Stomach (tissue), 9 donors: ENCODE results near the gene KIF11. TPM values are rescaled to one million over a fixed set of nuclear protein-coding genes. Genes with fewer than 3 reads are reported as not detected.

Source experiments
- DNase-seq, 2 donors: peaks; one replicate each; pipeline versions ENCODE4 v3.0.0 to v3.0.0-alpha.2; 2013 to 2019
- H3K27ac ChIP-seq, 5 donors: fragments of 200-600 bp in 4 of 5; sonication (generic) in 4 of 5; one replicate each; pipeline ENCODE4 v1.5.1; 2013 to 2019; ENCODE audit warnings: mild to moderate bottlenecking in 1 of 5, moderate library complexity in 1 of 5
- H3K27me3 ChIP-seq, 3 donors: fragments of 200-600 bp; sonication (generic); one replicate each; pipeline ENCODE4 v1.5.1; 2017 to 2019; ENCODE audit warnings: mixed run types in 1 of 3
- H3K36me3 ChIP-seq, 4 donors: fragments of 200-600 bp; sonication (generic); 1 replicate in 3 of 4; 2 replicates in 1 of 4; pipeline ENCODE4 v1.5.1; 2016 to 2019
- H3K4me1 ChIP-seq, 4 donors: fragments of 200-600 bp; sonication (generic); one replicate each; pipeline ENCODE4 v1.5.1; 2016 to 2019
- H3K4me3 ChIP-seq, 4 donors: fragments of 200-600 bp; sonication (generic) in 3 of 4; one replicate each; pipeline ENCODE4 v1.5.1; 2016 to 2019; ENCODE audit warnings: mild to moderate bottlenecking in 1 of 4
- H3K9me3 ChIP-seq, 4 donors: fragments of 200-600 bp; sonication (generic); one replicate each; pipeline ENCODE4 v1.5.1; 2016 to 2019
- CTCF ChIP-seq, 7 experiments: fragments of 450-650 bp in 4 of 7; fragments of 200-600 bp in 3 of 7; sonication (generic) in 3 of 7; IDR thresholded peaks; one replicate each; pipeline ENCODE4 v1.5.1; 2016 to 2019; ENCODE audit warnings: antibody characterized with exemption in 7 of 7, control low read depth in 2 of 7, mild to moderate bottlenecking in 1 of 7
- EP300 ChIP-seq: sonication (generic); formaldehyde crosslinking; IDR thresholded peaks from one replicate; pipeline ENCODE4 v1.6.1; 2017; ENCODE audit warnings: antibody characterized with exemption
- POLR2A ChIP-seq, 4 donors: fragments of 450-650 bp; IDR thresholded peaks; one replicate each; pipeline ENCODE4 v1.6.1; 2016; ENCODE audit warnings: antibody characterized with exemption in 4 of 4, control low read depth in 2 of 4, mild to moderate bottlenecking in 1 of 4, moderate library complexity in 1 of 4
- POLR2AphosphoS5 ChIP-seq, 3 donors: sonication (generic); formaldehyde crosslinking; IDR thresholded peaks; one replicate each; pipeline ENCODE4 v1.6.1; 2016; ENCODE audit warnings: antibody characterized with exemption in 3 of 3
- WGBS, 5 donors: extraction: QIAGEN DNeasy Blood & Tissue Kit in 3 of 5; methylation state at CpG; one replicate each; pipeline versions ENCODE4 v1.1.5 to v1.1.7; 2013 to 2018; 5-methylcytosine and 5-hydroxymethylcytosine counted together
- intact Hi-C: fragments of 100-400 bp; cut with DNase I; formaldehyde crosslinking; loops from one replicate; pipeline ENCODE4 v1.15.1; 2023; ENCODE audit warnings: low total_unique reads
- polyA plus RNA-seq, 3 donors: library from polyadenylated mRNA; stranded (reverse); fragments of 200-250 nt; gene quantifications; one replicate each; pipeline ENCODE4 v1.2.3, GENCODE V29; 2013
- total RNA-seq, 5 donors: library from RNA; depleted of rRNA; stranded (reverse); fragments of >200 nt; gene quantifications; one replicate each; pipeline versions ENCODE4 v1.1.0 to v1.2.3, GENCODE V29; 2014 to 2016
- donor health status: healthy with polysubstance abuse.
- donor health status: Bipolar disorder and iron deficiency.
- donor health status: healthy.

The KIF11 gene
- total and polyA plus RNA-seq, 8 donors = 1.1 to 8.3 (median 2.5) TPM

- intact Hi-C loops = no loop called here
- WGBS, 5 donors = 25 to 42% (median 32%) methylated on average over 7 of the region's 7 CpGs
- no peaks in the 10 kb centered on the region for H3K9me3 ChIP-seq
- peaks cover 0 to 48% (median 25%) of the 10 kb centered on the region in 3 donors for H3K27me3 ChIP-seq
- peaks cover 6 to 41% (median 27%) of the 10 kb centered on the region in 4 donors for H3K4me1 ChIP-seq
- no peaks in the 10 kb centered on the region for H3K36me3 ChIP-seq
- no peak overlapping the region for H3K27ac ChIP-seq
- no peak overlapping the region for H3K4me3 ChIP-seq
- no peak for DNase-seq
- TF ChIP-seq CTCF (IDR thresholded peaks at IDR 0.05) (no peak), EP300 (no peak), POLR2AphosphoS5 (IDR thresholded peaks at IDR 0.05) (no peak), POLR2A (IDR thresholded peaks at IDR 0.05) (no peak)
Measured at GRCh38 chr10:92697663-92698511, 105.0 kb downstream of the KIF11 start.

DNA sequence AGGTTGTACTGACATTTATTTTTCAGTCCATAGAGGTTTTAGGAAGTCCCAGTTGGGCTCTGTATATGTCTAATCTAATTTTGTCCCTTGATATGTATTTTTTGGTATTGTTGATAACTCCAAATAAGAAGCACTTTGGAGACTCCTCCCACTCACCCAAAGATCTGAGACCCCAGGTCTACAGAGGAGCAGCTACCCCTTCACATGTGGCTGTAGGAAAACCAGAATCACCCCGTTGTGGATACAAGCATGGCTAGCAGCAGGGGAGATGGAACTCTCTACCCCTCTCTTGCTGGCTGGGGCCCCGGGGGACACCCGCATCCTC is 106.2 kb downstream of the KIF11 start:
- H3K4me3 ChIP-seq = peak overlapping the region; percentile 36 to 44 (median 40)
- no peak for DNase-seq
- H3K4me1 ChIP-seq = peaks cover 6 to 36% (median 26%) of the 10 kb centered on the region in 4 donors
- WGBS, 5 donors = 4 to 22% (median 11%) methylated on average over 1 to 3 of the region's 3 CpGs
- intact Hi-C loops = no loop called here
- H3K27ac ChIP-seq = peak overlapping the region in 3 of 5 donors; percentile 47 to 61 (median 54)
- no peaks in the 10 kb centered on the region for H3K36me3 ChIP-seq
- H3K9me3 ChIP-seq = no peaks in the 10 kb centered on the region
- no peak for TF ChIP-seq POLR2AphosphoS5 (IDR thresholded peaks at IDR 0.05)
- TF ChIP-seq CTCF (IDR thresholded peaks at IDR 0.05) = no peak
- TF ChIP-seq EP300 = no peak
- TF ChIP-seq POLR2A (IDR thresholded peaks at IDR 0.05) = no peak
- peaks cover 0 to 48% (median 25%) of the 10 kb centered on the region in 3 donors for H3K27me3 ChIP-seq

DNA sequence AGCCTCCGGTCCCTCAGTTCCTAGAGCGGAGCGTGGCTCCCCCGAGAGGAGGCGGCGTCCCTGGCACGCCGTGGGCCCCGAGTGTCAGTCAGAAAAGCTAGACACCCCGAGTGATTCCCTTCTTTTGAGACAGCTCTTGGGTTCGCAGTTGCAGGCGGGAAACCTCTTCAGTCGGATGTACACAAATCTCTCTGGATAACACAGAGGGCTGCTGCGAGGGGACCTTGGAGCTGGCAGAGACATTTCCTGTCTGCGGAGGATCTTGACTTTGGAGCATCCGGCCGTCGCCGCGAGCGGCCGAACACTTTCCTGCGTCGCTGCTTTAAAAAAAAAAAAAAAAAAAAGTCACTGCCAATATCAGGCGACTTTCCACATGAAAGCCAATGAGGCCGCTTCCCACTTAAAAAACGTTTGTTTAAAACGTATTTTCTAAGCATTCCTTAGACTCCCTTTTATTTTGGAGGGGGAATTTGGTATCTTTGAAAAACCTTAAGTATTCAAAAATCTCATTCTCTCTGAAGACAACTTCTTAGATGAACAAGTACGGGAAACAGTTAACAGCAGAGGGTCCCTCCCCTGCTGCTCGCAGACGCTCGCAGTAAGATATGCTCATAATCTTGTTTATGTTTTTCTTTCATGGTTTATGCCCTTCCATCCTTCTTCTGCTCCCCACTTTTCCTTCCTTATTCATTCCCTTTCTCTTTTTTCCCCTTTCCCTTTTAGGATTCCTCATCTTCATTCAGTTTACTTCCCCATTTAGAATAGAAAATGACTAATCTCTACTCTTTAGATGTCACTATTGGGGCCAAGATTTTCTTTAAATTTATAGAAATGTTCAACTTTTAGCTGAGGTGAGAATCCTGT is 106.8 kb downstream of the KIF11 start:
- H3K36me3 ChIP-seq = no peaks in the 10 kb centered on the region
- peak overlapping the region; percentile 36 to 44 (median 40) for H3K4me3 ChIP-seq
- WGBS, 5 donors = 1 to 4% (median 2%) methylated on average over 29 to 32 of the region's 32 CpGs
- H3K9me3 ChIP-seq = no peaks in the 10 kb centered on the region
- DNase-seq = peak in 1 of 2 donors; percentile 74
- TF ChIP-seq POLR2A (IDR thresholded peaks at IDR 0.05) (no peak), POLR2AphosphoS5 (IDR thresholded peaks at IDR 0.05) (no peak), CTCF (IDR thresholded peaks at IDR 0.05) (no peak), EP300 (no peak)
- intact Hi-C loops = no loop called here
- peaks cover 0 to 51% (median 25%) of the 10 kb centered on the region in 3 donors for H3K27me3 ChIP-seq
- H3K27ac ChIP-seq = peak overlapping the region in 3 of 5 donors; percentile 47 to 61 (median 54)
- peaks cover 6 to 36% (median 26%) of the 10 kb centered on the region in 4 donors for H3K4me1 ChIP-seq

GRCh38 chr10:92702301-92702916 is 109.5 kb downstream of the KIF11 start:
- H3K9me3 ChIP-seq = no peaks in the 10 kb centered on the region
- no peaks in the 10 kb centered on the region for H3K36me3 ChIP-seq
- H3K27ac ChIP-seq = no peak overlapping the region
- peaks cover 6 to 24% (median 17%) of the 10 kb centered on the region in 4 donors for H3K4me1 ChIP-seq
- H3K27me3 ChIP-seq = peaks cover 0 to 32% (median 14%) of the 10 kb centered on the region in 3 donors
- no peak for DNase-seq
- no peak overlapping the region for H3K4me3 ChIP-seq
- intact Hi-C loops = no loop called here
- 46 to 74% (median 63%) methylated on average over 4 of the region's 4 CpGs for WGBS, 5 donors
- TF ChIP-seq CTCF (IDR thresholded peaks at IDR 0.05) (no peak), POLR2A (IDR thresholded peaks at IDR 0.05) (no peak), EP300 (no peak), POLR2AphosphoS5 (IDR thresholded peaks at IDR 0.05) (no peak)
